DMS153 treated with DMSO at 0.1 percent for 48 hours (cell line): ENCODE results near the gene ETFDH.
"Not testable (repeated sequence)": the region's sequence is repeated elsewhere in the genome, so short reads cannot be mapped to it uniquely, and the experiment has no call there.

Experiments
- DNase-seq: peaks from one replicate; lab custom pipeline; 2025; ENCODE audit not compliant: unreplicated experiment; lab: John Stamatoyannopoulos, UW

ETFDH gene

GRCh38 chr4:158671915-158672806 is at the start of gene ETFDH:
Gene ETFDH, plus strand, starts transcription at chr4:158672296. Its CDS starts 161 bp downstream, at chr4:158672457.
- peak; percentile 98 for DNase-seq

GRCh38 chr4:158624889-158625478 is 47.1 kb upstream of the ETFDH start:
- DNase-seq = peak; percentile 55

- no peak for DNase-seq
Measured at GRCh38 chr4:158625544-158625943, 46.6 kb upstream of the ETFDH start.

GRCh38 chr4:158630893-158631292 is 41.2 kb upstream of the ETFDH start:
- no peak for DNase-seq

- no peak for DNase-seq
Measured at GRCh38 chr4:158636619-158637018, 35.5 kb upstream of the ETFDH start.

GRCh38 chr4:158644356-158644755 is 27.7 kb upstream of the ETFDH start:
- no peak for DNase-seq

GRCh38 chr4:158644760-158645159 is 27.3 kb upstream of the ETFDH start:
- DNase-seq = no peak

GRCh38 chr4:158649111-158649680 is 22.9 kb upstream of the ETFDH start:
- DNase-seq = no peak

GRCh38 chr4:158652920-158653319 is 19.2 kb upstream of the ETFDH start:
- no peak for DNase-seq

- DNase-seq = no peak
Measured at GRCh38 chr4:158656439-158656838, 15.7 kb upstream of the ETFDH start.

GRCh38 chr4:158657291-158657690 is 14.8 kb upstream of the ETFDH start:
- no peak for DNase-seq

- not testable (repeated sequence) for DNase-seq
Measured at GRCh38 chr4:158663255-158663654, 8.8 kb upstream of the ETFDH start.

- DNase-seq = not testable (repeated sequence)
Measured at GRCh38 chr4:158663707-158664625, 8.1 kb upstream of the ETFDH start.

- no peak for DNase-seq
Measured at GRCh38 chr4:158664806-158665205, 7.3 kb upstream of the ETFDH start.

GRCh38 chr4:158666892-158667291 is 5.2 kb upstream of the ETFDH start:
- DNase-seq = no peak

- peak; percentile 0 for DNase-seq
Measured at GRCh38 chr4:158667651-158668198, 4.4 kb upstream of the ETFDH start.

- no peak for DNase-seq
Measured at GRCh38 chr4:158669310-158669709, 2.8 kb upstream of the ETFDH start.

GRCh38 chr4:158670975-158671664 is 976 bp upstream of the ETFDH start:
- DNase-seq = peak; percentile 61

GRCh38 chr4:158671665-158671914 is 506 bp upstream of the ETFDH start, which contains the start of gene C4orf46:
Gene C4orf46, minus strand, starts transcription at chr4:158671887. Its CDS starts 86 bp downstream, at chr4:158671801.
- no peak for DNase-seq

- no peak for DNase-seq
Measured at GRCh38 chr4:158673633-158674032, 1.5 kb downstream of the ETFDH start.
